ENCODE measurements around the gene NEDD4L.

Gene NEDD4L

DNA sequence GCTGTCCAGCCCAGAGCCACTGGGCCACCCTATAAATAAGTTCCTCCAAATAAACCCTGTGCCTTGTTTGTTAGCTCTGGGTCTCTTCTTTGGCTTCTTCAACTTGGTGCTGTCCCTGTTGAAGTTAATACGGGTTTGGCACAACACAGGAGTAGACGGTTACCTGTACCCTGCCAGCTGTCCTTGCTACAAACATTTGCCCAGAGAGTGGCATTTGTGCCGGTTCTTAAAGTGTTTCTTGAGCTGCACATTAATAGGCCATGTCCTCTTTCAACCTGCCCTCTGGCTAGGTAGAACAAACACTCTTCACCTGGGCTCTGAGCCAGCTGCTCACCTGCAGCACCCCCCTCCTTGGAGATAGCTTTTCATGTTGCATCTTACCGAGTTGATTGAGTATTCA, 139.2 kb downstream of the NEDD4L start:
- no peak for DNase-seq (ENCODE audit: low read depth)
- TF ChIP-seq, protein P1, sequence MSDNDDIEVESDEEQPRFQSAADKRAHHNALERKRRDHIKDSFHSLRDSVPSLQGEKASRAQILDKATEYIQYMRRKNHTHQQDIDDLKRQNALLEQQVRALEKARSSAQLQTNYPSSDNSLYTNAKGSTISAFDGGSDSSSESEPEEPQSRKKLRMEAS (IDR thresholded peaks at IDR 0.05; ENCODE audit: low read depth, low read length), result no peak
- TF ChIP-seq CTCF (IDR thresholded peaks at IDR 0.05; ENCODE audit: low read depth, low read length), result no peak
- TF ChIP-seq MYC (IDR thresholded peaks at IDR 0.05; ENCODE audit: low read depth, low read length), result no peak
- no peak for TF ChIP-seq POLR2A (IDR thresholded peaks at IDR 0.05; ENCODE audit: extremely low read depth, insufficient read length)
- H3K4me3 ChIP-seq (ENCODE audit: low read depth, low read length), result no peak overlapping the region

DNA sequence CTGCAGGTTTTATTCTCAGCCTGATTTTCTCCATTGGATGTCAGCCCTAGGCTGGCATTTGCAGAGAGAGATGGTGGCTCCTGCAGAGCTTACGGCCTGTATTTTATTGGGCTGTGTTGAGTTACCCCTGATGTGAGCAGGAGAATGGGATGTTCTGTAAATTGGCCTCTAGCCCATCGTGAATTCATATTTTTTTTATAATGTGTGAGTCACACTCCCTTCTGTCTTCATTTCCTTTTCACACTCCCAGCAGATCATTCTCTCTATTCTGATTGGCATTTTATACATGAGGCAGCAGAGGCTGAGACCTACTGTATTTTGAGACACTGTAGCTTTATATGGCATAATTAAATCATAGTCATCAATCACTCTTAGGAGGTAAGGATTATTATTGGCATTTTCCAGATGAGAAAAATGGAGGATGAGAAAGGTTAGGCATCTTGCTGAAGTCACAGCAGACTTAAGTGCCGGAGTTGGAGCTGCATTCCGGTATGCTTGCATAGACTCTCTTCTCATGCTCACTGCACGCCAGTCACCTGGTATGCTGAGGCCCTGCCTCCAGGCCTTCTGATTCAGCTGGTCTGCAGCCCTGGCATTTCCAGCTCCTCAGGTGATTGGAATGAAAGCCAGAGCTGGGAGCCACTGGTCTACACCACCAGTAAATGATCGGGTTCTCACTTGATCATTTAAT, 142.4 kb downstream of the NEDD4L start:
- no peak overlapping the region for H3K4me3 ChIP-seq (ENCODE audit: low read depth, low read length)
- TF ChIP-seq CTCF (IDR thresholded peaks at IDR 0.05; ENCODE audit: low read depth, low read length) (no peak), POLR2A (IDR thresholded peaks at IDR 0.05; ENCODE audit: extremely low read depth, insufficient read length) (no peak), MYC (IDR thresholded peaks at IDR 0.05; ENCODE audit: low read depth, low read length) (no peak)
- TF ChIP-seq, protein P1 (IDR thresholded peaks at IDR 0.05; ENCODE audit: low read depth, low read length), result no peak
- DNase-seq (ENCODE audit: low read depth), result no peak

GRCh38 chr18:58187674-58188073, 143.6 kb downstream of the NEDD4L start:
- DNase-seq (ENCODE audit: low read depth), result no peak
- H3K4me3 ChIP-seq (ENCODE audit: low read depth, low read length), result no peak overlapping the region
- TF ChIP-seq MYC (IDR thresholded peaks at IDR 0.05; ENCODE audit: low read depth, low read length) (no peak), POLR2A (IDR thresholded peaks at IDR 0.05; ENCODE audit: extremely low read depth, insufficient read length) (no peak), CTCF (IDR thresholded peaks at IDR 0.05; ENCODE audit: low read depth, low read length) (no peak)
- TF ChIP-seq, protein P1 (IDR thresholded peaks at IDR 0.05; ENCODE audit: low read depth, low read length), result no peak

GRCh38 chr18:58188996-58189395, 145.0 kb downstream of the NEDD4L start:
- no peak for TF ChIP-seq MYC (IDR thresholded peaks at IDR 0.05; ENCODE audit: low read depth, low read length)
- TF ChIP-seq, protein P1 (IDR thresholded peaks at IDR 0.05; ENCODE audit: low read depth, low read length), result no peak
- H3K4me3 ChIP-seq (ENCODE audit: low read depth, low read length), result no peak overlapping the region
- DNase-seq (ENCODE audit: low read depth), result no peak

- no peak overlapping the region for H3K4me3 ChIP-seq (ENCODE audit: low read depth, low read length)
- TF ChIP-seq POLR2A (IDR thresholded peaks at IDR 0.05; ENCODE audit: extremely low read depth, insufficient read length), result no peak
- TF ChIP-seq, protein P1 (IDR thresholded peaks at IDR 0.05; ENCODE audit: low read depth, low read length), result no peak
- no peak for TF ChIP-seq MYC (IDR thresholded peaks at IDR 0.05; ENCODE audit: low read depth, low read length)
- no peak for TF ChIP-seq CTCF (IDR thresholded peaks at IDR 0.05; ENCODE audit: low read depth, low read length)
- DNase-seq (ENCODE audit: low read depth), result no peak
These were observed 147.0 kb downstream of the NEDD4L start for GRCh38 chr18:58190842-58191530.

GRCh38 chr18:58191626-58192025, 147.6 kb downstream of the NEDD4L start:
- DNase-seq (ENCODE audit: low read depth), result no peak
- TF ChIP-seq, protein P1 (IDR thresholded peaks at IDR 0.05; ENCODE audit: low read depth, low read length), result no peak
- TF ChIP-seq POLR2A (IDR thresholded peaks at IDR 0.05; ENCODE audit: extremely low read depth, insufficient read length) (no peak), CTCF (IDR thresholded peaks at IDR 0.05; ENCODE audit: low read depth, low read length) (no peak), MYC (IDR thresholded peaks at IDR 0.05; ENCODE audit: low read depth, low read length) (no peak)
- H3K4me3 ChIP-seq (ENCODE audit: low read depth, low read length), result no peak overlapping the region
